H1 (cell line): ENCODE data around the gene NR2F1-AS1. TPM values are rescaled to one million over a fixed set of nuclear protein-coding genes. Genes with fewer than 3 reads are reported as not detected.
A peak's percentile ranks its signal among the peaks of the same experiment; 100 is the strongest.

Experiments used
- CTCF ChIA-PET: fragments of 300-600 bp; sonication (Branson Sonifier 250); formaldehyde crosslinking; loops from one replicate; lab custom pipeline; 2021; ENCODE audit not compliant: partially characterized antibody; lab: Charles Lee
- POLR2A ChIA-PET: fragments of 300-600 bp; sonication (Branson Sonifier 250); formaldehyde crosslinking; loops from one replicate; lab custom pipeline; 2021; ENCODE audit warnings: inconsistent platforms; ENCODE audit not compliant: partially characterized antibody; lab: Charles Lee
- DNase-seq, 2 experiments: peaks; one replicate each; pipeline versions ENCODE4 v3.0.0 to v3.0.0-alpha.2; 2010 to 2022; ENCODE audit warnings: low spot score in 2 of 2, low read depth in 1 of 2, mixed read lengths in 1 of 2
- FAIRE-seq: peaks from 2 replicates; lab custom pipeline; 2011; peaks lifted over from hg19 to GRCh38; lab: Jason Lieb, UNC
- H2AFZ ChIP-seq: 2 replicates; pipeline ENCODE4 v1.8.1; 2012; ENCODE audit warnings: low read length, inconsistent platforms
- H2AK5ac ChIP-seq: 2 replicates; pipeline ENCODE4 v1.6.1; 2013; ENCODE audit warnings: low read depth, low read length
- H2BK120ac ChIP-seq: replicated peaks from 2 replicates; pipeline ENCODE3; 2013; ENCODE audit warnings: low read depth, low read length, inconsistent platforms
- H2BK12ac ChIP-seq: 2 replicates; pipeline ENCODE4 v1.6.1; 2013; ENCODE audit warnings: low read depth, low read length
- H2BK15ac ChIP-seq: 2 replicates; pipeline ENCODE4 v1.6.1; 2013; ENCODE audit warnings: low read length
- H2BK20ac ChIP-seq: 2 replicates; pipeline ENCODE4 v1.6.1; 2013; ENCODE audit warnings: low read length
- H2BK5ac ChIP-seq: 2 replicates; pipeline ENCODE4 v1.6.1; 2013; ENCODE audit warnings: low read depth, low read length
- H3K14ac ChIP-seq: 2 replicates; pipeline ENCODE4 v1.6.1; 2013; ENCODE audit warnings: inconsistent platforms; ENCODE audit not compliant: insufficient read length
- H3K18ac ChIP-seq: 2 replicates; pipeline ENCODE4 v1.6.1; 2013; ENCODE audit warnings: low read length; ENCODE audit errors: extremely low read depth
- H3K23ac ChIP-seq: 2 replicates; pipeline ENCODE4 v1.6.1; 2013; ENCODE audit warnings: inconsistent platforms; ENCODE audit not compliant: insufficient read length
- H3K23me2 ChIP-seq: 2 replicates; pipeline ENCODE4 v1.6.1; 2013; ENCODE audit warnings: low read depth, low read length
- H3K27ac ChIP-seq: 2 replicates; pipeline ENCODE4 v1.6.1; 2011; ENCODE audit warnings: low read depth, low read length, inconsistent platforms
- H3K27me3 ChIP-seq, 4 experiments: replicated peaks in 1 of 4; 1 replicate in 1 of 4; 2 replicates in 3 of 4; pipeline versions ENCODE4 v1.6.1 to v1.8.1; 2011 to 2013; ENCODE audit warnings: low read length in 3 of 4, mild to moderate bottlenecking in 3 of 4, inconsistent platforms in 2 of 4, mixed read lengths in 2 of 4, moderate library complexity in 1 of 4; ENCODE audit not compliant: control insufficient read depth in 3 of 4, insufficient read depth in 3 of 4; ENCODE audit errors: extremely low read depth in 1 of 4
- H3K36me3 ChIP-seq, 4 experiments: 2 replicates each; pipeline versions ENCODE4 v1.6.1 to v1.8.1; 2011 to 2013; ENCODE audit warnings: mild to moderate bottlenecking in 4 of 4, low read length in 3 of 4, moderate library complexity in 2 of 4, control low read depth in 1 of 4, inconsistent platforms in 1 of 4; ENCODE audit not compliant: insufficient read depth in 4 of 4, control insufficient read depth in 2 of 4
- H3K4ac ChIP-seq: replicated peaks from 2 replicates; pipeline ENCODE3; 2013; ENCODE audit warnings: low read length, low read depth, mixed read lengths, inconsistent platforms; ENCODE audit not compliant: insufficient read length
- H3K4me1 ChIP-seq, 4 experiments: replicated peaks in 1 of 4; 1 replicate in 1 of 4; 2 replicates in 3 of 4; pipeline versions ENCODE4 v1.6.1 to v1.8.1; 2011 to 2013; ENCODE audit warnings: low read length in 3 of 4, inconsistent platforms in 2 of 4, mixed read lengths in 1 of 4; ENCODE audit not compliant: insufficient read depth in 4 of 4, control insufficient read depth in 3 of 4
- H3K4me2 ChIP-seq, 2 experiments: 2 replicates each; pipeline versions ENCODE4 v1.6.1 to v1.8.1; 2011 to 2013; ENCODE audit warnings: low read depth in 2 of 2, low read length in 2 of 2, control low read depth in 1 of 2, inconsistent platforms in 1 of 2, mild to moderate bottlenecking in 1 of 2; ENCODE audit not compliant: insufficient read depth in 1 of 2
- H3K4me3 ChIP-seq, 4 experiments: fragments of 200-600, 300-600 bp in 1 of 4; sonication (generic), shearing (Covaris generic), sonication (Bioruptor Twin) in 1 of 4; 2 replicates each; pipeline versions ENCODE4 v1.5.1 to v1.8.1; 2011 to 2016; ENCODE audit warnings: low read length in 4 of 4, low read depth in 3 of 4, control low read depth in 2 of 4, inconsistent platforms in 2 of 4, mild to moderate bottlenecking in 2 of 4, mixed read lengths in 1 of 4, moderate library complexity in 1 of 4; ENCODE audit not compliant: insufficient read depth in 2 of 4; ENCODE audit errors: extremely low read depth in 1 of 4
- H3K56ac ChIP-seq: replicated peaks from 2 replicates; pipeline ENCODE3; 2013; ENCODE audit warnings: low read depth, mild to moderate bottlenecking, mixed read lengths, low read length, inconsistent platforms; ENCODE audit not compliant: insufficient read length
- H3K79me1 ChIP-seq: 2 replicates; pipeline ENCODE4 v1.6.1; 2013; ENCODE audit warnings: low read depth, low read length, control low read depth
- H3K79me2 ChIP-seq, 2 experiments: 2 replicates each; pipeline versions ENCODE4 v1.6.1 to v1.8.1; 2012 to 2013; ENCODE audit warnings: low read length in 2 of 2, mild to moderate bottlenecking in 2 of 2, inconsistent platforms in 1 of 2; ENCODE audit not compliant: insufficient read depth in 2 of 2, control insufficient read depth in 1 of 2
- H3K9ac ChIP-seq, 4 experiments: replicated peaks in 1 of 4; 1 replicate in 1 of 4; 2 replicates in 3 of 4; pipeline versions ENCODE4 v1.6.1 to v1.8.1; 2011 to 2013; ENCODE audit warnings: low read depth in 3 of 4, low read length in 3 of 4, control low read depth in 2 of 4, mild to moderate bottlenecking in 2 of 4, moderate library complexity in 2 of 4, inconsistent platforms in 1 of 4; ENCODE audit errors: extremely low read depth in 1 of 4
- H3K9me3 ChIP-seq, 2 experiments: 2 replicates each; pipeline versions ENCODE4 v1.6.1 to v1.8.1; 2012 to 2013; ENCODE audit warnings: mild to moderate bottlenecking in 2 of 2, moderate library complexity in 2 of 2, control low read depth in 1 of 2, inconsistent platforms in 1 of 2, low read depth in 1 of 2, low read length in 1 of 2, mixed read lengths in 1 of 2; ENCODE audit not compliant: insufficient read depth in 2 of 2
- H4K20me1 ChIP-seq, 2 experiments: replicated peaks in 1 of 2; 2 replicates each; pipeline versions ENCODE3 to v1.8.1; 2011 to 2013; ENCODE audit warnings: inconsistent platforms in 2 of 2, low read length in 2 of 2, mild to moderate bottlenecking in 1 of 2; ENCODE audit not compliant: insufficient read depth in 2 of 2, control insufficient read depth in 1 of 2
- H4K5ac ChIP-seq: 2 replicates; pipeline ENCODE4 v1.6.1; 2013; ENCODE audit warnings: low read length, low read depth, mixed read lengths, inconsistent platforms; ENCODE audit not compliant: insufficient read length
- H4K8ac ChIP-seq: 2 replicates; pipeline ENCODE4 v1.8.0; 2013; ENCODE audit warnings: mild to moderate bottlenecking, moderate library complexity, low read length, inconsistent platforms; ENCODE audit not compliant: insufficient read depth; ENCODE audit errors: extremely low read depth
- H4K91ac ChIP-seq: replicated peaks from 2 replicates; pipeline ENCODE3; 2013; ENCODE audit warnings: low read length, mixed read lengths, inconsistent platforms; ENCODE audit not compliant: insufficient read length
- FOSL1 ChIP-seq: IDR thresholded peaks from 2 replicates; pipeline ENCODE4 v1.6.1; 2011; ENCODE audit warnings: mild to moderate bottlenecking, low read depth, low read length, moderate library complexity; ENCODE audit not compliant: insufficient read depth
- KDM1A ChIP-seq: fragments of 200-600, 300-600 bp; sonication (generic); IDR thresholded peaks from 2 replicates; pipeline ENCODE4 v1.7.1; 2016; ENCODE audit warnings: mild to moderate bottlenecking, low read length, borderline replicate concordance
- NRF1 ChIP-seq: IDR thresholded peaks from 2 replicates; pipeline ENCODE4 v1.6.1; 2011; ENCODE audit warnings: mild to moderate bottlenecking, low read depth, low read length, improper control_type of control experiment
- RAD21 ChIP-seq, 2 experiments: IDR thresholded peaks in 1 of 2; conservative IDR thresholded peaks in 1 of 2; 2 replicates each; pipeline ENCODE4 v1.6.1; 2011; ENCODE audit warnings: low read depth in 2 of 2, low read length in 2 of 2, improper control_type of control experiment in 1 of 2, inconsistent platforms in 1 of 2, mild to moderate bottlenecking in 1 of 2, moderate library complexity in 1 of 2
- SIRT6 ChIP-seq: IDR thresholded peaks from one replicate; pipeline ENCODE4 v1.7.1; 2012; ENCODE audit warnings: low read length, inconsistent platforms
- SP1 ChIP-seq: IDR thresholded peaks from 2 replicates; pipeline ENCODE4 v1.6.1; 2011; ENCODE audit warnings: low read depth, low read length
- WGBS, 2 experiments: shearing (Covaris generic) in 1 of 2; methylation state at CpG; one replicate each; pipeline versions ENCODE4 v1.1.6 to v1.1.7; 2013 to 2015; ENCODE audit warnings: low lambda C conversion rate in 2 of 2, mixed read lengths in 2 of 2, inconsistent platforms in 1 of 2, low coverage in 1 of 2, missing lambda C conversion rate in 1 of 2; ENCODE audit not compliant: insufficient replicate concordance in 2 of 2, insufficient coverage in 1 of 2, insufficient read length in 1 of 2; ENCODE audit errors: extremely low coverage in 1 of 2, missing lambda C conversion rate in 1 of 2; 5-methylcytosine and 5-hydroxymethylcytosine counted together
- polyA plus RNA-seq, 7 experiments: library from polyadenylated mRNA; depleted of rRNA in 3 of 7; stranded (reverse) in 5 of 7; unstranded in 2 of 7; fragments of >200 nt in 5 of 7; fragments of 200-250 nt in 2 of 7; gene quantifications; 1 replicate in 5 of 7; 2 replicates in 1 of 7; 4 replicates in 1 of 7; pipeline versions ENCODE4 v1.2.1 to v1.2.3, GENCODE V29; 2011 to 2013; ENCODE audit warnings: missing spikeins in 2 of 7, mixed read lengths in 2 of 7
- total RNA-seq: library from RNA; stranded (reverse); fragmentation: NEBNext Ultra II Directional; extraction: Animal tissue kit (Norgen Biotek cat#: 25700); gene quantifications from 2 replicates; pipeline ENCODE4 v1.2.1, GENCODE V29; 2021
- TF ChIP-seq, protein P1 (sequence below), 3 experiments: IDR thresholded peaks; 1 replicate in 2 of 3; 2 replicates in 1 of 3; pipeline versions ENCODE4 v1.5.1 to v1.6.1; 2011; ENCODE audit warnings: low read length in 3 of 3, mild to moderate bottlenecking in 3 of 3, inconsistent platforms in 2 of 3, low read depth in 1 of 3, moderate library complexity in 1 of 3; ENCODE audit not compliant: insufficient read depth in 1 of 3; ENCODE audit errors: control extremely low read depth in 1 of 3
- TF ChIP-seq, protein P2 (sequence below): IDR thresholded peaks from 2 replicates; pipeline ENCODE4 v1.6.1; 2012; ENCODE audit warnings: low read length, inconsistent platforms

NR2F1-AS1 gene
- total and polyA plus RNA-seq, 2 of the 8 experiments (the other 6 are each of a cell fraction or from before 2014, with no cell fraction given), result 1.6 to 5.6 TPM

DNA sequence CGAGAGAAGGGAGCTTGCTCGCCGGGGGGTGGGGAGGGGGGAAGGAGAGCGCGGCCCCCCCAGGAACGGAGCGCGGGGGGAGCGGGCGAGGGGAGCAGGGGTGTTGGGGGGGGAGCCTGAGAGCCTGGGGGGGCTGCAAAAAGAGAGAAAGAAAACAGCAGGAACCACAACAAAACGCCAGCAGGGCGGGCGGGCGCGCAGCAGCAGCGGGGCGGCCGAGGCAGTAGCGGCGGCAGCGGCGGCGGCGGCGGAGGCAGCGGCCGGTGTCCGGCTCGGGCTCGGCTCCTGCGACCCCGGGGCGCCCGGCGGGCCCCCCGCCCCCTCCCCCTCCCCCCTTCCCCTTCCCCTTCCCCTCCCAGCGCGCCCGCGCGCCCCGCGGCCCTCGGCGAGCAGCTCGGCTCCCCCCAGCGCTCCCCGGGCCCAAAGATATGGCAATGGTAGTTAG lies 3.6 kb upstream of the NR2F1-AS1 start:
- Histone ChIP-seq H3K27me3 (peaks cover 71 to 97% (median 84%) of the 10 kb centered on the region in 4 experiments), H3K36me3 (peaks cover 0 to 9% (median 0%) of the 10 kb centered on the region in 4 experiments; a peak in 1 of 8 replicates), H4K91ac (no peak overlapping the region), H2BK12ac (no peak overlapping the region), H3K23me2 (peaks cover 13% of the 10 kb centered on the region; the same call in 1 of the 2 replicates), H3K56ac (no peak overlapping the region), H2AFZ (no peak overlapping the region), H2BK5ac (no peak overlapping the region), H2AK5ac (no peak overlapping the region), H2BK15ac (no peak overlapping the region), H2BK20ac (no peak overlapping the region), H3K27ac (no peak overlapping the region), H3K14ac (no peak overlapping the region), H3K4me2 (peak overlapping the region; percentile 73 to 79), H3K4ac (no peak overlapping the region), H3K9me3 (no peaks in the 10 kb centered on the region), H3K4me3 (peak overlapping the region in 2 of 4 experiments; percentile 11 to 50; a peak in 4 of 8 replicates), H3K9ac (no peak overlapping the region), H3K23ac (no peak overlapping the region), H3K18ac (no peak overlapping the region), H3K4me1 (peaks cover 0 to 34% (median 22%) of the 10 kb centered on the region in 4 experiments; a peak in 5 of 7 replicates), H4K20me1 (peaks cover 7 to 22% of the 10 kb centered on the region in 2 experiments), H4K5ac (no peak overlapping the region), H3K79me2 (no peaks in the 10 kb centered on the region), H2BK120ac (no peak overlapping the region), H3K79me1 (no peaks in the 10 kb centered on the region), H4K8ac (no peak overlapping the region)
- DNase-seq (no peak), FAIRE-seq (no peak)
- CTCF ChIA-PET, result interaction anchor here (1.4 to 2.0 kb wide), 2 partner anchors 11 to 35 kb away, joined by 3 to 8 read pairs; no protein-coding TSS in a partner anchor
- POLR2A ChIA-PET, result no interaction called here
- WGBS, 2 experiments, result no CpG with 5 or more reads among the region's 48 CpGs
- no peak for TF ChIP-seq KDM1A
- no peak for TF ChIP-seq FOSL1
- no peak for TF ChIP-seq NRF1
- no peak for TF ChIP-seq RAD21 (IDR thresholded peaks at IDR 0.05 in 1 of 2, conservative IDR thresholded peaks at IDR 0.05 in 1 of 2; ENCODE audit: low read depth in 2 of 2, low read length in 2 of 2)
- TF ChIP-seq SP1, result no peak
- TF ChIP-seq SIRT6, result no peak
- TF ChIP-seq, protein P1, sequence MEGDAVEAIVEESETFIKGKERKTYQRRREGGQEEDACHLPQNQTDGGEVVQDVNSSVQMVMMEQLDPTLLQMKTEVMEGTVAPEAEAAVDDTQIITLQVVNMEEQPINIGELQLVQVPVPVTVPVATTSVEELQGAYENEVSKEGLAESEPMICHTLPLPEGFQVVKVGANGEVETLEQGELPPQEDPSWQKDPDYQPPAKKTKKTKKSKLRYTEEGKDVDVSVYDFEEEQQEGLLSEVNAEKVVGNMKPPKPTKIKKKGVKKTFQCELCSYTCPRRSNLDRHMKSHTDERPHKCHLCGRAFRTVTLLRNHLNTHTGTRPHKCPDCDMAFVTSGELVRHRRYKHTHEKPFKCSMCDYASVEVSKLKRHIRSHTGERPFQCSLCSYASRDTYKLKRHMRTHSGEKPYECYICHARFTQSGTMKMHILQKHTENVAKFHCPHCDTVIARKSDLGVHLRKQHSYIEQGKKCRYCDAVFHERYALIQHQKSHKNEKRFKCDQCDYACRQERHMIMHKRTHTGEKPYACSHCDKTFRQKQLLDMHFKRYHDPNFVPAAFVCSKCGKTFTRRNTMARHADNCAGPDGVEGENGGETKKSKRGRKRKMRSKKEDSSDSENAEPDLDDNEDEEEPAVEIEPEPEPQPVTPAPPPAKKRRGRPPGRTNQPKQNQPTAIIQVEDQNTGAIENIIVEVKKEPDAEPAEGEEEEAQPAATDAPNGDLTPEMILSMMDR (IDR thresholded peaks at IDR 0.05; ENCODE audit: control extremely low read depth in 1 of 3, insufficient read depth in 1 of 3, low read depth in 1 of 3, low read length in 3 of 3), result no peak
- TF ChIP-seq, protein P2, sequence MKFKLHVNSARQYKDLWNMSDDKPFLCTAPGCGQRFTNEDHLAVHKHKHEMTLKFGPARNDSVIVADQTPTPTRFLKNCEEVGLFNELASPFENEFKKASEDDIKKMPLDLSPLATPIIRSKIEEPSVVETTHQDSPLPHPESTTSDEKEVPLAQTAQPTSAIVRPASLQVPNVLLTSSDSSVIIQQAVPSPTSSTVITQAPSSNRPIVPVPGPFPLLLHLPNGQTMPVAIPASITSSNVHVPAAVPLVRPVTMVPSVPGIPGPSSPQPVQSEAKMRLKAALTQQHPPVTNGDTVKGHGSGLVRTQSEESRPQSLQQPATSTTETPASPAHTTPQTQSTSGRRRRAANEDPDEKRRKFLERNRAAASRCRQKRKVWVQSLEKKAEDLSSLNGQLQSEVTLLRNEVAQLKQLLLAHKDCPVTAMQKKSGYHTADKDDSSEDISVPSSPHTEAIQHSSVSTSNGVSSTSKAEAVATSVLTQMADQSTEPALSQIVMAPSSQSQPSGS, result no peak
